ENCODE results near the gene NOX5. TPM values are rescaled to one million over a fixed set of nuclear protein-coding genes. Genes with fewer than 3 reads are reported as not detected.
A peak's percentile ranks its signal among the peaks of the same experiment; 100 is the strongest.

The NOX5 gene
- total RNA-seq, result under 1 TPM in 1 of 4 donors, not detected in 3; 0.27 TPM

GRCh38 chr15:69014454-69014853 is at the start of gene NOX5:
TSS of gene NOX5 (plus strand) at chr15:69014695. CDS start at chr15:69014736, 41 bp downstream.
- H3K4me3 ChIP-seq, result no peak within 1 kb of the TSS
- no peaks in the 10 kb centered on the region for H3K27me3 ChIP-seq
- intact Hi-C loops (cut with DNase I; ENCODE audit: low total_unique reads), result no loop called here
- H3K4me1 ChIP-seq, result peaks cover 0 to 7% (median 2%) of the 10 kb centered on the region in 4 donors
- H3K36me3 ChIP-seq, result no peaks in the 10 kb centered on the region
- 52% methylated on average over 1 of the region's 1 CpG; no CpG with 5 or more reads in 1 of the 2 donors for WGBS, 2 donors (ENCODE audit: low coverage in 1 of 2)
- no peaks in the 10 kb centered on the region for H3K9me3 ChIP-seq
- in situ Hi-C loops (cut with MboI; ENCODE audit: low pct_ligation_motif_present in 1 of 4, low pct_unique_long_range_greater_than_20kb in 1 of 4, low sequenced_read_pairs in 3 of 4), result no loop called here
- H3K27ac ChIP-seq, result no peak within 1 kb of the TSS
- no peak for TF ChIP-seq POLR2A (IDR thresholded peaks at IDR 0.05)
- TF ChIP-seq CTCF (IDR thresholded peaks at IDR 0.05), result no peak
- TF ChIP-seq EP300 (IDR thresholded peaks at IDR 0.05; ENCODE audit: low read depth), result no peak
- no peak for TF ChIP-seq POLR2AphosphoS5 (IDR thresholded peaks at IDR 0.05)
- no peak for DNase-seq

GRCh38 chr15:68966996-68967395 is 47.5 kb upstream of the NOX5 start:
- DNase-seq, result no peak
- 30 to 34% methylated on average over 2 to 5 of the region's 5 CpGs for WGBS, 2 donors (ENCODE audit: low coverage in 1 of 2)

GRCh38 chr15:68967948-68968347 is 46.5 kb upstream of the NOX5 start:
- H3K27me3 ChIP-seq, result no peaks in the 10 kb centered on the region
- H3K9me3 ChIP-seq, result peaks cover 14 to 18% of the 10 kb centered on the region in 2 donors
- peaks cover 0 to 15% (median 0%) of the 10 kb centered on the region in 4 donors for H3K4me1 ChIP-seq
- intact Hi-C loops (cut with DNase I; ENCODE audit: low total_unique reads), result no loop called here
- in situ Hi-C loops (cut with MboI; ENCODE audit: low pct_ligation_motif_present in 1 of 4, low pct_unique_long_range_greater_than_20kb in 1 of 4, low sequenced_read_pairs in 3 of 4), result no loop called here
- DNase-seq, result no peak
- TF ChIP-seq CTCF (IDR thresholded peaks at IDR 0.05) (no peak), POLR2A (IDR thresholded peaks at IDR 0.05) (no peak), POLR2AphosphoS5 (IDR thresholded peaks at IDR 0.05) (no peak), EP300 (IDR thresholded peaks at IDR 0.05; ENCODE audit: low read depth) (no peak)
- H3K27ac ChIP-seq, result no peak overlapping the region
- no peak overlapping the region for H3K4me3 ChIP-seq
- H3K36me3 ChIP-seq, result no peaks in the 10 kb centered on the region

More at GRCh38 chr15:68966996-68967395, 47.5 kb upstream of the NOX5 start:
- Histone ChIP-seq H3K9me3 (peaks cover 14 to 18% of the 10 kb centered on the region in 2 donors), H3K27me3 (peaks cover 2% of the 10 kb centered on the region), H3K36me3 (no peaks in the 10 kb centered on the region), H3K4me1 (peaks cover 0 to 11% (median 0%) of the 10 kb centered on the region in 4 donors), H3K27ac (peak overlapping the region in 1 of 4 donors; percentile 19), H3K4me3 (no peak overlapping the region)
- intact Hi-C loops (cut with DNase I; ENCODE audit: low total_unique reads), result no loop called here
- TF ChIP-seq POLR2A (IDR thresholded peaks at IDR 0.05) (no peak), POLR2AphosphoS5 (IDR thresholded peaks at IDR 0.05) (no peak), CTCF (IDR thresholded peaks at IDR 0.05) (no peak), EP300 (IDR thresholded peaks at IDR 0.05; ENCODE audit: low read depth) (no peak)
- in situ Hi-C loops (cut with MboI; ENCODE audit: low pct_ligation_motif_present in 1 of 4, low pct_unique_long_range_greater_than_20kb in 1 of 4, low sequenced_read_pairs in 3 of 4), result no loop called here

- no peak for DNase-seq
- H3K9me3 ChIP-seq, result peaks cover 14 to 18% of the 10 kb centered on the region in 2 donors
- H3K36me3 ChIP-seq, result no peaks in the 10 kb centered on the region
- H3K27me3 ChIP-seq, result no peaks in the 10 kb centered on the region
- no peak overlapping the region for H3K27ac ChIP-seq
- intact Hi-C loops (cut with DNase I; ENCODE audit: low total_unique reads), result no loop called here
- in situ Hi-C loops (cut with MboI; ENCODE audit: low pct_ligation_motif_present in 1 of 4, low pct_unique_long_range_greater_than_20kb in 1 of 4, low sequenced_read_pairs in 3 of 4), result no loop called here
- peaks cover 0 to 15% (median 0%) of the 10 kb centered on the region in 4 donors for H3K4me1 ChIP-seq
- H3K4me3 ChIP-seq, result no peak overlapping the region
- TF ChIP-seq EP300 (IDR thresholded peaks at IDR 0.05; ENCODE audit: low read depth), result no peak
- TF ChIP-seq CTCF (IDR thresholded peaks at IDR 0.05), result no peak
- no peak for TF ChIP-seq POLR2A (IDR thresholded peaks at IDR 0.05)
- TF ChIP-seq POLR2AphosphoS5 (IDR thresholded peaks at IDR 0.05), result no peak
Measured at GRCh38 chr15:68969298-68969697, 45.2 kb upstream of the NOX5 start.
